ENCODE measurements around the gene FLRT1. TPM values are rescaled to one million over a fixed set of nuclear protein-coding genes. Genes with fewer than 3 reads are reported as not detected.

Gene FLRT1
- total and polyA plus RNA-seq, 2 of the 13 experiments (the other 11 are each of a cell fraction or from before 2014, with no cell fraction given), result 0.02 to 0.08 TPM

- TF ChIP-seq HNRNPK (IDR thresholded peaks at IDR 0.05; ENCODE audit: low read depth, low read length, poor library complexity, severe bottlenecking) (peak; percentile 62), HES4 (CRISPR knock-in tag; IDR thresholded peaks at IDR 0.05; ENCODE audit: borderline replicate concordance) (peak; percentile 79; the same call in 1 of the 2 replicates), ISX (CRISPR knock-in tag; conservative IDR thresholded peaks at IDR 0.05) (peak; percentile 53; the same call in 1 of the 2 replicates), KAT8 (CRISPR knock-in tag; IDR thresholded peaks at IDR 0.05) (peak; percentile 95), ZNF510 (CRISPR knock-in tag; IDR thresholded peaks at IDR 0.05; ENCODE audit: low read depth) (0 out of 2 replicates have a peak, but pooled peaks have one; percentile 50), JDP2 (CRISPR knock-in tag; IDR thresholded peaks at IDR 0.05; ENCODE audit: borderline replicate concordance) (no peak), KLF9 (CRISPR knock-in tag; IDR thresholded peaks at IDR 0.05; ENCODE audit: low read depth) (no peak), SKI (IDR thresholded peaks at IDR 0.05; ENCODE audit: partially characterized antibody) (no peak), SUZ12 (IDR thresholded peaks at IDR 0.05; ENCODE audit: low read depth, low read length) (no peak), ATM (IDR thresholded peaks at IDR 0.05; ENCODE audit: borderline replicate concordance) (no peak), YEATS2 (CRISPR knock-in tag; IDR thresholded peaks at IDR 0.05; ENCODE audit: borderline replicate concordance) (peak; percentile 76; the same call in 1 of the 2 replicates), ZNF766 (CRISPR knock-in tag; IDR thresholded peaks at IDR 0.05; ENCODE audit: borderline replicate concordance) (peak; percentile 91), HOXA5 (CRISPR knock-in tag; IDR thresholded peaks at IDR 0.05) (peak; percentile 92; the same call in 1 of the 2 replicates), TFDP2 (CRISPR knock-in tag; IDR thresholded peaks at IDR 0.05) (peak; percentile 72), TP53 (CRISPR knock-in tag; conservative IDR thresholded peaks at IDR 0.05) (peak; percentile 69; the same call in 1 of the 2 replicates), HNF4A (CRISPR knock-in tag; IDR thresholded peaks at IDR 0.05) (peak; percentile 20; the same call in 1 of the 2 replicates), DR1 (CRISPR knock-in tag; IDR thresholded peaks at IDR 0.05) (peak; percentile 89), ZNF646 (CRISPR knock-in tag; IDR thresholded peaks at IDR 0.05) (no peak), SKIL (CRISPR knock-in tag; IDR thresholded peaks at IDR 0.05; ENCODE audit: borderline replicate concordance) (no peak)
- TF ChIP-seq, protein P1, sequence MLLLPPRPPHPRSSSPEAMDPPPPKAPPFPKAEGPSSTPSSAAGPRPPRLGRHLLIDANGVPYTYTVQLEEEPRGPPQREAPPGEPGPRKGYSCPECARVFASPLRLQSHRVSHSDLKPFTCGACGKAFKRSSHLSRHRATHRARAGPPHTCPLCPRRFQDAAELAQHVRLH (CRISPR knock-in tag; IDR thresholded peaks at IDR 0.05; ENCODE audit: borderline replicate concordance, low read depth), result peak; percentile 84; the same call in 1 of the 2 replicates
Observed at GRCh38 chr11:63986156-63986931, 49.4 kb upstream of the FLRT1 start, which contains the start of gene OTUB1 (continued).
